B cell (primary cell): Measurements from ENCODE around the gene MRPL4. TPM values are rescaled to one million over a fixed set of nuclear protein-coding genes. Genes with fewer than 3 reads are reported as not detected.

Experiments
- ATAC-seq: fragments of 200-7000 bp; cut with Tn5 transposase; one replicate; pipeline ENCODE4 v1.10.0; 2021; ENCODE audit warnings: low read depth, mild to moderate bottlenecking, moderate number of reproducible peaks, moderate library complexity
- CTCF ChIA-PET: fragments of 350-600 bp; sonication (Branson Sonifier 250); formaldehyde crosslinking; loops from one replicate; lab custom pipeline; 2021; ENCODE audit warnings: antibody characterized with exemption, inconsistent platforms; lab: Charles Lee
- POLR2A ChIA-PET: fragments of 350-600 bp; sonication (Branson Sonifier 250); formaldehyde crosslinking; loops from one replicate; lab custom pipeline; 2021; ENCODE audit warnings: antibody characterized with exemption; lab: Charles Lee
- DNase-seq: peaks from one replicate; pipeline ENCODE4 v3.0.0; 2013
- H2AFZ ChIP-seq: 2 replicates; pipeline ENCODE4 v1.6.1; 2012; ENCODE audit warnings: mild to moderate bottlenecking, low read depth, low read length; ENCODE audit not compliant: insufficient read depth, poor library complexity, severe bottlenecking
- H3K27ac ChIP-seq, 2 donors: 1 replicate in 1 of 2; 2 replicates in 1 of 2; pipeline ENCODE4 v1.5.1; 2012 to 2013; ENCODE audit warnings: low read length in 2 of 2, mild to moderate bottlenecking in 2 of 2, moderate library complexity in 1 of 2
- H3K27me3 ChIP-seq, 4 experiments: fragments of 200-600 bp in 1 of 4; sonication (generic) in 1 of 4; replicated peaks in 1 of 4; 1 replicate in 2 of 4; 2 replicates in 2 of 4; pipeline versions ENCODE4 v1.6.1 to v1.7.0; 2013 to 2016; ENCODE audit warnings: low read length in 3 of 4, mild to moderate bottlenecking in 2 of 4, mixed read lengths in 1 of 4, moderate library complexity in 1 of 4; ENCODE audit not compliant: insufficient read depth in 4 of 4, control insufficient read depth in 3 of 4; ENCODE audit errors: control extremely low read depth in 1 of 4
- H3K36me3 ChIP-seq, 2 experiments: replicated peaks in 1 of 2; 1 replicate in 1 of 2; 2 replicates in 1 of 2; pipeline versions ENCODE4 v1.6.1 to v1.7.1; 2013; ENCODE audit warnings: low read length in 1 of 2; ENCODE audit not compliant: insufficient read depth in 2 of 2, control insufficient read depth in 1 of 2; ENCODE audit errors: control extremely low read depth in 1 of 2, extremely low read depth in 1 of 2
- H3K4me1 ChIP-seq, 2 donors: fragments of 200-600 bp in 1 of 2; sonication (generic) in 1 of 2; 1 replicate in 1 of 2; 2 replicates in 1 of 2; pipeline versions ENCODE4 v1.5.1 to v1.6.1; 2013 to 2017; ENCODE audit warnings: low read length in 2 of 2; ENCODE audit not compliant: control insufficient read depth in 2 of 2, insufficient read depth in 2 of 2
- H3K4me2 ChIP-seq: replicated peaks from 2 replicates; pipeline ENCODE3; 2012; ENCODE audit warnings: mild to moderate bottlenecking, low read depth, low read length; ENCODE audit not compliant: poor library complexity, severe bottlenecking
- H3K4me3 ChIP-seq, 5 experiments: fragments of 200-600 bp in 1 of 5; sonication (generic) in 1 of 5; 1 replicate in 3 of 5; 2 replicates in 2 of 5; pipeline versions ENCODE4 v1.5.1 to v1.7.0; 2011 to 2016; ENCODE audit warnings: low read length in 4 of 5, mild to moderate bottlenecking in 4 of 5, low read depth in 2 of 5, control low read depth in 1 of 5, moderate library complexity in 1 of 5; ENCODE audit not compliant: insufficient read depth in 1 of 5; ENCODE audit errors: control extremely low read depth in 1 of 5, extremely low read depth in 1 of 5
- H3K79me2 ChIP-seq: fragments of 200-600 bp; sonication (generic); one replicate; pipeline ENCODE4 v1.6.0; 2016; ENCODE audit warnings: low read length; ENCODE audit not compliant: control insufficient read depth, insufficient read depth
- H3K9ac ChIP-seq: fragments of 200-600 bp; sonication (generic); 2 replicates; pipeline ENCODE4 v1.6.1; 2017; ENCODE audit warnings: mild to moderate bottlenecking, low read length, moderate library complexity
- H3K9me3 ChIP-seq, 3 donors: one replicate each; pipeline versions ENCODE4 v1.6.1 to v1.7.1; 2013; ENCODE audit warnings: low read length in 2 of 3; ENCODE audit not compliant: control insufficient read depth in 2 of 3, insufficient read depth in 1 of 3; ENCODE audit errors: control extremely low read depth in 1 of 3
- H4K20me1 ChIP-seq: 2 replicates; pipeline ENCODE4 v1.6.0; 2012; ENCODE audit warnings: mild to moderate bottlenecking, low read length; ENCODE audit not compliant: insufficient read depth, control insufficient read depth, poor library complexity, severe bottlenecking
- H3K27ac Mint-ChIP-seq: one replicate; pipeline ENCODE4 v1.8.0; 2021; ENCODE audit warnings: mixed read lengths
- H3K27me3 Mint-ChIP-seq: one replicate; pipeline ENCODE4 v1.8.0; 2021; ENCODE audit warnings: mixed read lengths
- H3K4me1 Mint-ChIP-seq: one replicate; pipeline ENCODE4 v1.8.0; 2021; ENCODE audit warnings: mixed read lengths
- H3K4me3 Mint-ChIP-seq: one replicate; pipeline ENCODE4 v1.8.0; 2021; ENCODE audit warnings: mixed read lengths
- H3K9me3 Mint-ChIP-seq: one replicate; pipeline ENCODE4 v1.8.0; 2022; ENCODE audit warnings: mixed read lengths; ENCODE audit not compliant: insufficient read depth
- EZH2 ChIP-seq: IDR thresholded peaks from 2 replicates; pipeline ENCODE4 v1.6.1; 2012; ENCODE audit warnings: borderline replicate concordance, low read depth, mild to moderate bottlenecking, moderate library complexity, low read length; ENCODE audit not compliant: insufficient read depth, poor library complexity, severe bottlenecking
- WGBS: methylation state at CpG from one replicate; pipeline ENCODE4 v1.1.5; 2013; ENCODE audit warnings: missing lambda C conversion rate; ENCODE audit not compliant: insufficient coverage; 5-methylcytosine and 5-hydroxymethylcytosine counted together
- intact Hi-C: fragments of 100-400 bp; cut with micrococcal nuclease; formaldehyde crosslinking; loops from one replicate; pipeline ENCODE4 v1.10.0; 2022
- polyA plus RNA-seq: library from polyadenylated mRNA; depleted of rRNA; stranded (reverse); fragments of >200 nt; gene quantifications from 2 replicates; pipeline ENCODE4 v1.2.3, GENCODE V29; 2012
- total RNA-seq, 2 donors: library from RNA; stranded (reverse); fragments of 120-200 nt in 1 of 2; gene quantifications; 1 replicate in 1 of 2; 2 replicates in 1 of 2; pipeline versions ENCODE4 v1.2.3 to v1.2.4, GENCODE V29; 2013 to 2022
- TF ChIP-seq, protein P1 (sequence below): fragments of 200-600 bp; IDR thresholded peaks from one replicate; pipeline ENCODE4 v1.8.0; 2022; ENCODE audit warnings: antibody characterized with exemption, mild to moderate bottlenecking

The MRPL4 gene
- total and polyA plus RNA-seq, 2 donors (not counting 1 experiment from before 2014, with no cell fraction given) = 39.8 to 81.1 TPM

DNA sequence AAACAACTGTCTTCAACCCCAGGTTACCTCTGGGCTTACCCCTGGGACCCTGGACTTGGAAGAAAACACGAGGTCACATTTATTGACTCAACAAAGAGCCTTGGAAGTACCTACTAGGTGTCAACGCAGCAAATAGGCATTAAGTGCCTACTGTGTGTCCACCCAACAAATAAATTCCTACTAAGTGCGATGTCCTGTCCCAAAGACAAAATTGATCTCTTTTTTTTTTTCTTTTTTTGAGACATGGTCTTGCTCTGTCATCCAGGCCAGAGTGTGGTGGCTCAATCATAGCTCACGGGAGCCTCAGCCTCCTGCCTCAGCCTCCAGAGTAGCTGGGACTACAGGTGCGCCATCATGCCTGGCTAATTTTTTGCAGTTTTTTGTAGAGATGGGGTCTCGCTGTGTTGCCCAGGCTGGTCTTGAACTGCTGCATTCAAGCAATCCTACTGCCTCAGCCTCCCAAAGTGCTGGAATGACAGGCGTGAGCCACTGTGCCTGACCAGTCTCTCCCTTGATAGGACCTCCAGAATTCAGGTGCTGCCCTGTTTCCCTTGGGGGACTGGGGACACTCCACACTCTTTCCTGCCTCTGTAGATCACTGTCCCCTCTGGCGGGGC, 20.3 kb upstream of the MRPL4 start:
- Histone ChIP-seq H3K4me1 (peaks cover 33 to 64% of the 10 kb centered on the region in 2 donors), H3K4me3 (peak overlapping the region in 2 of 5 experiments; percentile 79 to 97), H3K36me3 (no peaks in the 10 kb centered on the region), H3K9me3 (no peaks in the 10 kb centered on the region), H3K27ac (no peak overlapping the region), H4K20me1 (no peaks in the 10 kb centered on the region), H3K4me2 (peak overlapping the region; percentile 100), H3K9ac (peak overlapping the region; percentile 94), H2AFZ (no peak overlapping the region), H3K79me2 (peaks cover 10% of the 10 kb centered on the region), H3K27me3 (no peaks in the 10 kb centered on the region)
- ChIA-PET POLR2A (interaction anchor here (0.5 to 0.7 kb wide), 5 partner anchors 14 to 299 kb away, joined by 3 to 4 read pairs (median 4); no protein-coding TSS in a partner anchor), CTCF (interaction anchor here (1.3 to 13.7 kb wide), 3 partner anchors 12 to 27 kb away, joined by 4 to 236 read pairs (median 5); partner anchors contain the start of gene MRPL4)
- ATAC-seq (no peak), DNase-seq (no peak)
- Mint-ChIP-seq H3K27ac (peak overlapping the region; percentile 53), H3K9me3 (no peaks in the 10 kb centered on the region), H3K27me3 (no peaks in the 10 kb centered on the region), H3K4me1 (peaks cover 52% of the 10 kb centered on the region), H3K4me3 (peak overlapping the region; percentile 82)
- WGBS = 69% methylated on average over 6 of the region's 8 CpGs
- intact Hi-C loops = no loop called here
- TF ChIP-seq, protein P1, sequence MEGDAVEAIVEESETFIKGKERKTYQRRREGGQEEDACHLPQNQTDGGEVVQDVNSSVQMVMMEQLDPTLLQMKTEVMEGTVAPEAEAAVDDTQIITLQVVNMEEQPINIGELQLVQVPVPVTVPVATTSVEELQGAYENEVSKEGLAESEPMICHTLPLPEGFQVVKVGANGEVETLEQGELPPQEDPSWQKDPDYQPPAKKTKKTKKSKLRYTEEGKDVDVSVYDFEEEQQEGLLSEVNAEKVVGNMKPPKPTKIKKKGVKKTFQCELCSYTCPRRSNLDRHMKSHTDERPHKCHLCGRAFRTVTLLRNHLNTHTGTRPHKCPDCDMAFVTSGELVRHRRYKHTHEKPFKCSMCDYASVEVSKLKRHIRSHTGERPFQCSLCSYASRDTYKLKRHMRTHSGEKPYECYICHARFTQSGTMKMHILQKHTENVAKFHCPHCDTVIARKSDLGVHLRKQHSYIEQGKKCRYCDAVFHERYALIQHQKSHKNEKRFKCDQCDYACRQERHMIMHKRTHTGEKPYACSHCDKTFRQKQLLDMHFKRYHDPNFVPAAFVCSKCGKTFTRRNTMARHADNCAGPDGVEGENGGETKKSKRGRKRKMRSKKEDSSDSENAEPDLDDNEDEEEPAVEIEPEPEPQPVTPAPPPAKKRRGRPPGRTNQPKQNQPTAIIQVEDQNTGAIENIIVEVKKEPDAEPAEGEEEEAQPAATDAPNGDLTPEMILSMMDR = no peak

DNA sequence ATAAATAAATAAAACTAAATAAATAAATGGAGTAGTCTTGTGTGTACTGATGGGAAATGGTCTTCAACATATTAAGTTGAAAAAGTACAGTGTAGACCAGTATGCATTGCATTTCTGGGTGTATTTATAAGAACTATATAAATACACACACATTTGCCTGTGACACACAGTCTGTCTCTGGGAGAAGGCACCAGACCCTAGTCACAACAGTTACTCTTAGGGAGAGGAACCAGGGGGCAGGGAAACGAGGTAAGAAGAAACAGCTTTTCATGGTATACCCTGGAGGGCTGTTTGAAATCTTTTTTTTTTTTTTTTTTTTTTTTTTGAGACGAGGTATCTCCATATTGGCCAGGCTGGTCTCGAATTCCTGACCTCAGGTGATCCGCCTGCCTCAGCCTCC, 18.1 kb upstream of the MRPL4 start:
- no peaks in the 10 kb centered on the region for H3K36me3 ChIP-seq
- no peak overlapping the region for H3K4me3 Mint-ChIP-seq
- H3K4me1 ChIP-seq = peaks cover 42 to 78% of the 10 kb centered on the region in 2 donors
- CTCF ChIA-PET = interaction anchor here (0.6 to 13.7 kb wide), 4 partner anchors 14 to 156 kb away, joined by 3 to 236 read pairs (median 4); partner anchors contain the start of gene MRPL4
- H3K4me3 ChIP-seq = no peak overlapping the region
- no peaks in the 10 kb centered on the region for H3K27me3 Mint-ChIP-seq
- H4K20me1 ChIP-seq = no peaks in the 10 kb centered on the region
- WGBS = 17% methylated on average over 1 of the region's 4 CpGs
- POLR2A ChIA-PET = interaction anchor here (0.7 kb wide), 1 partner anchor 133 kb away, joined by 6 read pairs; no protein-coding TSS in a partner anchor
- H3K79me2 ChIP-seq = peaks cover 6% of the 10 kb centered on the region
- TF ChIP-seq EZH2 = no peak
- TF ChIP-seq, protein P1 = no peak
- no peak overlapping the region for H3K9ac ChIP-seq
- intact Hi-C loops = no loop called here
- no peak overlapping the region for H3K4me2 ChIP-seq
- ATAC-seq = no peak
- H3K9me3 ChIP-seq = peaks cover 0 to 3% (median 0%) of the 10 kb centered on the region in 3 donors
- peaks cover 59% of the 10 kb centered on the region for H3K4me1 Mint-ChIP-seq
- no peaks in the 10 kb centered on the region for H3K27me3 ChIP-seq
- no peak overlapping the region for H2AFZ ChIP-seq
- peak overlapping the region; percentile 32 for H3K27ac Mint-ChIP-seq
- no peak overlapping the region for H3K27ac ChIP-seq
- no peaks in the 10 kb centered on the region for H3K9me3 Mint-ChIP-seq
- DNase-seq = no peak
